Limb (tissue), 2 donors: Measurements from ENCODE around the gene LGALS1.
A peak's percentile ranks its signal among the peaks of the same experiment; 100 is the strongest.
"Not testable (repeated sequence)": the region's sequence is repeated elsewhere in the genome, so short reads cannot be mapped to it uniquely, and the experiment has no call there.

Source experiments
- DNase-seq, 2 donors: peaks; one replicate each; pipeline ENCODE4 v3.0.0-alpha.2; 2016; ENCODE audit errors: extremely low spot score in 2 of 2

LGALS1 gene

DNA sequence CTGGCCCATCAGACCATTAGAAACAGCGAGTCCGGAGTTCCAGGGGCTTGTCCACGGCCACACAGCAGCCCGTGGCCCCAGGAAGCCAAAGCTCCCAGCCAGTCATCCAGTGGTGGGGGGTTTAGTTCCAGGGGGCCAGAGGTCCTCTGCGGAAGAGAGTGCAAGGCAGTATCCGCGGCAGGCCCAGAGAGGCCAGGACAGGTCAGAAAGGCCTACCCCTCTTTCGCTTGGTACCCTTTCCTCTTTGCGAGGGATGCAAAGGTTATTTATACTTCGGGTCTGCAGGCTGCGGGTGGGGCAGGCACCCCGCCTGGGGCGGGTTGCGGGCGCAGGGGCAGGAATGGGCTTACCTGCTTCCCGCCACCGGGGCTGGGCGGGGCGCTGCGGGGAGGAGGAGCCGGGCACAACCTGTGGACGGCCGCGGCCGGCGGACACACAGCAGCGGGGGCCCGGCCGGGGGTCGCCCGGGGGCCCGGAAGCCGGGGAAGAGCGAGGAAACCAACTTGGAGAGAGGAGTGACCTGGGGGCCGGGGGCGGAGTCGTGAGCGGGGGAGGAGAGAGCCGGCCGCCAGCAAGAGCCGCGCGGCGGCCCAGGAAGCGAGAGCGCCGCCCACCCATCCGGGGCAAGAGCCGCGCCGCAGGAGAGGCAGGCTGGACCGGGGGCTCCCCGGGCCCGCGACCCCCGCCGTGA, 36.2 kb upstream of the LGALS1 start, which contains the start of gene SH3BP1:
Gene SH3BP1 (plus strand): TSS at position 600 of the 691 bp plus-strand sequence. CDS start 119 bp downstream, outside the sequence.
- peak in 1 of 2 donors; percentile 72 for DNase-seq

DNA sequence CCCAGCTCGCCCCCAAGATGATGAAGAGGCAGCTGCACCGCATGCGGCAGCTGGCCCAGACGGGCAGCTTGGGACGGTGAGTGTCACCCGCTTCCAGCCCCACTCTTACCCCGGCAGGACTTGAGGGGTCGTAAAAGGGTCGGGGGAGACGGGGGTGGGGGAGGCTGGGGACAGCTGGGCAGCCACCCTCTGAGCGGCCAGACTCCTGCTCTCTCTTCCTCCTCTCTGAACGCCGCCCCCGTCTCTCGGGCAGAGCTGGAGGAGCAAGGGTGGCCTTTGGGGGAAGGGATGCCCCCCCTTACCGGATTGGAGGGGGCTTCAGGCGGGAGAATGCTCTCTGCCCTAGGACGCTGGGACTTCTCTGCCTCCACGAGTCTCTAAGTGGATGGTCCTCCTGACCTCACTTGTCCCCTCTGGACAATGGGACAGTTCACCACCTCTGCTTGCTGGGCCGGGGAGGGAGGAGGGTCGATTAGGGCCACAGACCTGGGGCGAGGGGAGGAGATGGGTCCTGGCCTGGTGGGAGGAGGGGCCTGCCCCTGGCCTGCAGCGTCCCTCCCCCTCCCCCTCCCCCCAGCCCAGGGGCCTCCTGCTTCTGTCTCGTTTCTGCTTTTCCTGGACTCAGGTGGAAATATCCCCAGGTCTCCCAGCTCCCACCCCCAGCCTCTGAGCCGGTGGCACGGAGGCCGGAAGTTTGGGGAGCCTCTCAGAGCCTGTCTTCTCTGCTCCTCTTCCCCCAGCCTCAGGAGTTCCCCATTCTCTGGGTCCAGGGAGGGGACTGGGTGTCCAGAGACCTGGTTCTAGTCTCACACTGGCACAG, 35.5 kb upstream of the LGALS1 start:
- DNase-seq, result peak in 1 of 2 donors; percentile 50

DNA sequence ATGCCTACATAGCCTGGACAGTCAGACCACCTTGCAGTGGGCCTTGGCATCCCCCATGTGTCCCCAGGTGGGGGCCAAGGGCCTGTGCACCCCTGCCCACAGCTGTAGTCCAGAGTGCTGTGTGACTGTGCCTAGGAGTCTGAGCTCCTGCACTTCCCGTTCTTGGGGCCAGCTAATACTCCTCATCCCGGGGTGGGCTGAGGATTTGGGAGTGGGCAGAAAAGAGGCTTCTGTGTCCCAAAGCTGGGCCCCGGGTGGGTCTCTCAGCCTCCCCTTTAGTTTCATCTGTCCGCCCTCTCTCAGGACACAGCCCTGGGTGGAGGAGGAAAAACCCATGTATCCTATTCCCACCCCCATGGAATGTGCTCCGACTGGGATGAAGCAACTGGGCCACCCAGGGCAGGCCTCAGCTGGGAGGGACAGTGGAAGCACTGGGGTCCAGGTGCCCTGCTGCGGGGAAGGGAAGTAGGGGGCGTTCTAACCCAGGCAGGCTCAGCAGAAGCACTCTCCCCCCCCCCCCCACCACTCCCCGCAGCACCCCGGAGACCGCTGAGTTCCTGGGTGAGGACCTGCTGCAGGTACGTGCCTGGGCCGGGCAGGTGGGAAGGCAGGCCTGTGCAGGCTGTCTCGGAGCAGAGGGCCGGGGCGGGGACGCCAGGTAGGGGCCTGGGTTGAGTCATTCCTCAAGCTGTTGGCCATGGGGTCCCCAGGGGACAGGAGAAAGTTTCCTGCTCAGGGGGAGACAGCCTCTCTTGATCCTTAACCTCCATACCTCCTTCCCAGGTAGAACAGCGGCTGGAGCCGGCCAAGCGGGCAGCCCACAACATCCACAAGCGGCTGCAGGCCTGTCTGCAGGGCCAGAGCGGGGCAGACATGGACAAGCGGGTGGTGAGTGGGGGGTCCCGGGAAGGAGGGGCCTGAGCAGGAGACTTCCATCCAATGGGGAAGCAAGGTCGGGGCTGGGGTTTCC, 34.6 kb upstream of the LGALS1 start:
- peak in 1 of 2 donors; percentile 36 for DNase-seq

DNA sequence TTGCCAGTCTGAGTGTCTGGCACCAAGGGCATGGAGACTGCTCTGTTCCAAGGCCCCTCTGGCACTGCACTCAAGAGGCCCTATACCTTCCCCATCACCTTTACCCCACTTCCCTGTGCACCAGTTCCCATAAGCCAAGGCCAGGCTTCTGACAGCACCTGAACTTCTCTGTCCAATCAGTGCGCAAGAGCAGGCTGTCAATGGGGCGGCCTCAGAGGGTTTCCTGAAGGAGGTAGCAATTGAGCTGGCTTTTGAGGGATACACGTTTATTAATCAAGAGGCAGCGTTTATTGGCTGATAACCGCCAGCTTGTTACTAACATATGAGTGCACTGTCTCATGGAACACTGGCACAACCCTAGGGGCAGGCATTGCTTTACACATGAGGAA, 33.9 kb upstream of the LGALS1 start:
- no peak for DNase-seq

DNA sequence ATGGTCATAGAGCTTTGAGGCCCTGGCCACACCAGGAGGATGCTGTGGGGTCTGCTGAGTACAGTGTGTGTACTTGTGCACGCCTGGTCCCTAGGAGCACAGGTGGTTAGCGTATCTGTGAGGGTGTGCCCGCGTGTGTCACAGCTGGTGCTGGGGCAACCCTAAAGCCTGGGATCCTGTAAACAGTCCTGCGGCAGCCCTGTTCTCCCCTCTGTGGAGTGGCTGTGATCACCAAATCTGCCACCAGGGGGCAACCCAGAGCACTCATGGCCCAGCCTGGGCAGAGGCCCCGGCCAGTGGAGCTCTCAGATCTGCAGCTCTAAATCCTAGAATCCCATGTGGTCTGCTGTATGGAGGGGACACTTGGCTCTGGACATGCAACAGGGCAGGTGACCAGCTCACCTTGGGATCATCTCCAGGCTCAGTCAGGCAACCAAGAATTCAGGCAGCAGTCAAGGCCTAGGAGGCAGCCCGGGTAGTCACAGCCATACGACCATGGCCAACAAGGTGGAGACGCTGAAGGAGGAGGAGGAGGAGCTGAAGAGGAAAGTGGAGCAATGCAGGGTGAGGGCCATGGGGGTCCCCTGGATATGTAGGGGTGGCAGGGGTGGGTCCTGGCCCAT, 32.1 kb upstream of the LGALS1 start:
- peak; percentile 74 to 92 for DNase-seq

DNA sequence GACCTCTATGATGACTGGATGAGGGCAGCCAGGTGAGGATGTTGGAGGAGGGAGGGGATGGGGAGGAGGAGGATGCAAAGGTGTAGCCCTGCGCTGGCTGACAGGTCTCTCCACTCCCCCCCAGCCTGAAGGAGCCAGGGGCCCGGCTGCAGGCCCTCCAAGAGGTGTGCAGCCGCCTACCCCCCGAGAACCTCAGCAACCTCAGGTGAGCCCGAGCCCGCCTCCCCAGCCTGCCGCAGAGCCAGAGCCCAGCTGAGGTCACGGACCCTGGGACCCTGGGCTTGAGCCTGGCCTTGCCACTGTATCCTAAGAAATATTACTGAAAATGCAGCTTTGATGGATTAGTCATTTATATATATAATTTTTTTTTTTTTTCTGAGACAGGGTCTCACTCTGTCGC, 28.1 kb upstream of the LGALS1 start:
- no peak for DNase-seq

DNA sequence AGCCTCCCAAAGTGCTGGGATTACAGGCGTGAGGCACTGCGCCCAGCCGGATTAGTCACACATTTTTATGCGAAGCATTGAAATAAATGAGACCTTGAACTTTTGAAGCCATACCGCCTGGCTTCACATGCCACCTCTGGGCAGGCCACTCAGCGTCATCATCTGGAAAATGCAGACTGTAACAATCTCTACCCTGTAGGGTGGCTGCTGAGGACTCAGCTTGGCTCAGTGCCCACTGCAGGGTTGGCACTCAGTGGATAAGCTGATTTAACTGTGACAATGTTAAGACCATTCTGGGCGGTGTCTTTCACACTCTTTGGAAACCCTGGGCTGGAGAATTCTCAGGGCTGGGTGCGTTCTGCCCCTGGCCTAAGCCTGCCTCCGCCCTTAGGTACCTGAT, 27.5 kb upstream of the LGALS1 start:
- no peak for DNase-seq

DNA sequence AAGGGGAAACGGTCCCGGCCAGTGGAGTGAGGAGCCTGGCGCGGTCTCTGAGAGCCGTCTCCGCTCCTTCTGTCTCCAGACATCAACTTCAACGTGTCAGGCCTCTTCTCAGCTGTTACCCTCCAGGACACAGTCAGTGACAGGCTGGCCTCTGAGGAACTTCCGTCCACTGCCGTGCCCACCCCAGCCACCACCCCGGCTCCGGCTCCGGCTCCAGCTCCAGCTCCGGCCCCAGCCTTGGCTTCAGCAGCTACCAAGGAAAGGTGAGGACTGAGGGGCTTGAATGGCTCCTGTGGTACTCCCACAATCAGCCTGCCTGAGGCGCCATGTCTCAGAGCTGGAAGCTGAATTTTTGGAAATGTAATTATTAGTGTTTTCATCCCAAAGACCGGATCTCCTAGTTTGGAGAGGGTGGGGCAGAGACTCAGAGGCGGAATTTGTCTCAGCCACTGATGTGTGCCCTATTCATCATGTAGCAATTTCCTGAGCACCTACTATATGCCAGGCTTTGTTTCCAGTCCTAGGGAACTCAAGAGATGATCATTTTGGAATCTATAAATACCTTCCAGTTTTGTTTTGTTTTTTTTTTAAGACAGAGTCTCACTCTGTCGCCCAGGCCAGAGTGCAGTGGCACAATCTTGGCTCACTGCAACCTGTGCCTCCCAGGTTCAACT, 24.8 kb upstream of the LGALS1 start:
- no peak for DNase-seq

DNA sequence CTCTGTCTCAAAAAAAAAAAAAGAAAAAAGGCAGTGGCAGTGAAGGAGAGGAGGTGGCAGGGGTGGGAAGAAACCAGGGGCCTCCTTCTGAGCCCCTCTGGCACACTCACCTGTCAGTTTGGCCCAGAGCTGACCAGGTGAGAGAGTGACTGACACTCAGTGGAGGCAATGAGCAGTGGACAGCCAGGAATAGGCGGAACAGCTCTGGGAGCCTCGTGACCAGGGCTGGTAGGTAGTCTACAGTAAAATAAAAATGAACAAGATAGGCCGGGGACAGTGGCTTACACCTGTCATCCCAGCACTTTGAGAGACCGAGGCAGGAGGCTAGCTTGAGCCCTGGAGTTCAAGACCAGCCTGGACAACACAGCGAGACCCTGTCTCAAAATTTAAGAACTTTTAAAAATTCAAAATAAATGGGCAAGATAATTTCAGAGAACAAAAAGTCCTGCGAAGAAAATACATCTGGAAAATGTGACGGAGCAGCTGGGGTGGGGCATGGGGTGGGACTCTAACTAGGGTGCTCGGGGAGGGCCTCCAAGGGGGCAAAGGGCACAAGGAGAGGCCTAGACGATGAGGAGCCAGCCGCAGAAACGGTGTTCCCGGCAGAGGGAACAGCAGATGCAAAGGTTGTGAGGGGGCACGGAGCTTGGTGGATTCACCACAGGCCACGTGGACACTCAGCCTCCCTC, 20.7 kb upstream of the LGALS1 start:
- no peak for DNase-seq

DNA sequence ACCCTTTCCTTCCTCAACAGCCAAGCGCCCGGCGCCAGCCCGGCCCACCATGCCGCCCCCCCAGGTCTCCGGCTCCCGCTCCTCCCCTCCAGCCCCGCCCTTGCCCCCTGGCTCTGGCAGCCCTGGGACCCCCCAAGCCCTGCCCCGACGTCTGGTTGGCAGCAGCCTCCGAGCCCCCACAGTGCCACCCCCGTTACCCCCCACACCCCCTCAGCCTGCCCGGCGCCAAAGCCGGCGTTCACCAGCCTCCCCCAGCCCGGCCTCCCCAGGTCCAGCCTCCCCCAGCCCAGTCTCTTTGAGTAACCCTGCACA, 20.2 kb upstream of the LGALS1 start:
- no peak for DNase-seq

DNA sequence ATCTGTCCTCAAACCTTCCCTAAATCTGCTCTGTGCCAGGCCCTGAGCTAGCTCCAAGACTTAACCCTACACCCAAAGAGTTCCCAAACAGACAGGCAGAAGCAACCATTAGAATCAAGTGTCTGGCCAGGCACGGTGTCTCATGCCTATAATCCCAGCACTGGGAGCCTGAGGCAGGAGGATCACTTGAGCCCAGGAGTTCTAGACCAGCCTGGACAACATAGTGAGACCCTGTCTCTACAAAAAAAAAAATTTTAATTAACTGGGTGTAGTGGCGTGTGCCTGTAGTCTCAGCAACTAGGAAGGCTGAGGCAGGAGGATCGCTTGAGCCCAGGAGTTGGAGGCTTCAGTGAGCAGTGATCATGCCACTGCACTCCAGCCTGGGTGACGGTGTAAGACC, 18.9 kb upstream of the LGALS1 start:
- DNase-seq, result not testable (repeated sequence)

DNA sequence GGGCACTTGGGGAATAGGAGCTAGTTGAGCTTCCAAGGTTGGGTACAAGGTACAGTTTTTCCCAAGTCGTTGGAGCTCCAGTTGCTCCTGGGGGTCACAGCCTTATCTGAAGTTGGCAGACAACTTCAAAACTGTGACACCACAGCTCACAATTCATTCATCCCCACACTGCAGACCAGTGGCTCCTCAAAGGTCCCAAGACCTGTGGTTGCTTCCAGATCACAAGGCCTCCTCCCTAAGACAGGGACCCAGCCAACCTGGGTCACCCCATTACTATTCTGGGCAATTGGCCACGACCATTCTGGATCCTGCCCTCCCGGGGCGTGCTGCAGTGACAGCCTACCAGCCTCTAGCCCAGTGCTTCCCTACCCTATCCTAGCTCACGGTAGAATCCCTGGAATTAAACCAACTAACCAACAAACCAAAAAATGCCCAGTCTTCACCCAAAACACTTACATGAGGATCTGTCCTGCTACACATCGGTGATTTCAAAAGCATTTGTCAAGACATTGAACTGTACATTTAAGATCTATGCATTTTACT, 17.8 kb upstream of the LGALS1 start:
- DNase-seq, result no peak

DNA sequence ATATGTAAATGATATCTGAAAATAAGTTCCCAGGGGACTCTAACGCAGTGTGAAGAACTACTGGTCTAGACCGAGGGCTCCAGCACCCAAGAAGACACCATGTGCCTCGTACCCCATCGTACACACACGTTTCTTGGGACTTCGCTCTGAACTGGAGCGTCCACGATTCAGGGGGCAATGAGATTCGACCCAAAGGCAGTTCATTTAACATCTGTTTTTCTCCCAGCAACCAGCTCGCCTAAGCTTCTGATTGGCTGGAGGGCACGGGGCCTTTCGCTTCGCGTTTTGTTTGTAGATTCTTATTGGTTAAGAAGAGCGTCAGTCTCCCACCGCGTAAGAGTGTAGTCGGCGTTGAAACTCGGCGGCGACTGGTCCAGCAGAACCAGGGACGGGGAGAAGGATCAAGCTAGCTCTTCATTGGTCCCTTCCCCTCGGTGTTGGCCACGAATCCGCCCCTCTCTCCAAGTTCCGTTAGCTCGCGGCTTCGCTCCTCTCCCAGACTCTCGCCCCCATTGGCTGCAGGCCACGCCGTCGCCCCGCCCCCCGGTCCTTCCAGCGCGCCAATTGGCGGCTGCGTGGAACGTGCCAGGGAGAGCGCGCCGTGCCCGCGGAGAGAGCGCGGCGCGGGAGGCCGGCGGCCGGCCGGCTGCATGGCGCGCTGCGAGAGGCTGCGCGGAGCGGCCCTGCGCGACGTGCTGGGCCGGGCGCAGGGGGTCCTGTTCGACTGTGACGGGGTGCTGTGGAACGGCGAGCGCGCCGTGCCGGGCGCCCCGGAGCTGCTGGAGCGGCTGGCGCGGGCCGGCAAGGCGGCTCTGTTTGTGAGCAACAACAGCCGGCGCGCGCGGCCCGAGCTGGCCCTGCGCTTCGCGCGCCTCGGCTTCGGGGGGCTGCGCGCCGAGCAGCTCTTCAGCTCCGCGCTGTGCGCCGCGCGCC, 17.0 kb upstream of the LGALS1 start, which contains the start of gene PDXP:
Gene PDXP (plus strand): TSS at position 591 of the 933 bp plus-strand sequence. CDS start 60 bp downstream, at position 651.
- peak; percentile 100 for DNase-seq

DNA sequence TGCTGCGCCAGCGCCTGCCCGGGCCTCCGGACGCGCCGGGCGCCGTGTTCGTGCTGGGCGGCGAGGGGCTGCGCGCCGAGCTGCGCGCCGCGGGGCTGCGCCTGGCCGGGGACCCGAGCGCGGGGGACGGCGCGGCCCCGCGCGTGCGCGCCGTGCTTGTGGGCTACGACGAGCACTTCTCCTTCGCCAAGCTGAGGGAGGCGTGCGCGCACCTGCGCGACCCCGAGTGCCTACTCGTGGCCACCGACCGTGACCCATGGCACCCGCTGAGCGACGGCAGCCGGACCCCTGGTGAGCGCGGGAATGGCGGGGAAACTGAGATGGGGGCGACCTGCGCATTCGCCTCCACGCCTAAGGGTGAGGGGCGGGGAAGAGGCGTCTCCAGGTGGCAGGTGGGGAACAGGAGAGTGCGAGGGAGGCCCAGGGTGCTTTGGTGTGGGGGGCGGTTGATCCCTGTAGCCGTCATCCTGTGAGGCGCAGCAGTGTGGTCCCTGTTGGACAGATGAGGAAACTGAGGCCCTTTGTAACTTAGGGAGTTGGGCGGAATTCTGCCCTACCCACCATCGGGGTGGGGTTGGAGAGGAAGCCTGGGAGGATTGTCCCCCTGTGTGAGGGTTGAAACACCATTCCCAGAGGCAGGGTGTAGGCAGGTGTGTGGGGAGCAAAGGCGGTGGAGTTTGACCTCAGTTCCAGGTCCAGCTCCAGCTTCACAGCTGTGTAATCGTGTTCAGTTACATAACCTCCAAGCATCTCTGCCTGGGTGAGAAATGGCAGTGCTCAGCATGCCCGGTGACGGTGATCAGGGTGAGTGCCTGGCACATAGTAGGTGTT, 16.2 kb upstream of the LGALS1 start:
- DNase-seq, result no peak

DNA sequence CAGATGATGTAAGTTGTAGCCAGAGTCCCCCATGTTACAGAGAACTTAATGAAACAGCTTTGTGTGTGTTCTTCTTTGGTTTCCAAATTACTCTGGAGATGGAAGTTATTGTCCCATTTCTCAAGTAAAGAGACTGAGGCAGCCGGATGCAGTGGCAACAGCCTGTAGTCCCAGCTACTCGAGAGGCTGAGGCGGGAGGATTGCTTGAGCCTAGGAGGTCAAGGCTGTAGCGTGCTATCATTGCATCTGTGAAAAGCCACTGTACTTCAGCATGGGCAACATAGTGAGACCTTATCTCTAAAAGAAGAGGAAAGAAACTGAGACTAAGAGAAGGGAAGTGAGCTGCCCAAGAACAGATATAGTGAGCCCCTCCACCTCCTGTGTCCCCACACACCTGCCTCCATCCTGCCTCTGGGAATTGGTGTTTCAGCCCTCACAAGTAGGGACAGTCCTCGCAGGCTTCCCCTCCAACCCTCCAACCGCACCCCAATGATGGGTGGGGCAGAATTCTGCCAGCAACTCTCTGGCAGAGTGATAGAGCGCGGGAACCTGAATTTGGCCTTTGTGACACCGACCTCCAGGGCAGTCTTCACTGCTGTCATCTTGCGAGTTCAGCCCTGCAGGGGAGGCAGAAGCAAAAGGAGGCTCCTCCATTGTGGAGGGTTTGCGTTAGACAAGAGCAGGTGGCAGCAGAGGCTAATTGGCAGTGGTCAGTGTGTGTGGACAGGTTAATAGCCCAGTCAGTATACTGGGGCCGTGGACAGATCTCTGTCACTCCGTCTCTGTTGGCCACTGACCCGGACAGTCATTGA, 15.3 kb upstream of the LGALS1 start:
- no peak for DNase-seq

DNA sequence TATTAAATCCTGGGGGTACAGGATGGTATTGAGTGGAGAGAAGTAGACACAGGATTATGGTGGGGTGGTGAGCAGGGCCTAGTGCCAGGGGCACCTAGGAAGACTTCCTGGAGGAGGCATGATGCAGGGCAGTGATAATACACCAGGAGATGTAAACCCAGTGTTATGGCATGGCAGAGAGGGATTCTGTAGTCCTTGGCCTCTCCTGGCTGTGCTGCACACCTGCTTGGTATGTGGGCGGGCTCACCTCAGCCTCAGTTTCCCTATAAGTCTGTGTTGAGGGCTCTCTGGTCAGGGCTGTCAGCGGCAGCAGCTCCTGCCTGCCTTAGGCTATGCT, 14.8 kb upstream of the LGALS1 start:
- no peak for DNase-seq
